ENCODE data around the gene SH3RF1.
"Not testable (repeated sequence)": the region's sequence is repeated elsewhere in the genome, so short reads cannot be mapped to it uniquely, and the experiment has no call there.

The SH3RF1 gene

DNA sequence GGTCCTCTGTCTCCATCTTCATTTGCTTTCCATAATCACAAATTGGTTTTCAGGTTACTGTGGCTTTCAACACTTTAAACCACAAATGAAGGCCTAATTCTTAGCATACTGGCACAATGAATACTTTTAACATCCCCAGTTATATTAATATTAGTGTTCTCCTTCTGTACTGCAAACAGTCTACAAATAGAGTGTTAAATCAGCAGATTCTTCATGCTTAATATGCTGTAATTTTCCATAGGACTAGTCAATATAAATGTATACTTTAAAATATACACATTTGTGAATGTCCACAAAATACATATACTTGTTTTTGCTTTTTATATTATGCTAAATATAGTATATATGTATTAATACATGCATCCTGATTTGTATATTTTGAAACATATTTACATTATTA, 72.6 kb downstream of the SH3RF1 start:
- Histone ChIP-seq H3K27me3 (ENCODE audit: control insufficient read depth, low read length) (no peaks in the 10 kb centered on the region), H3K4me3 (ENCODE audit: low read length) (no peak overlapping the region), H3K4me2 (ENCODE audit: low read length) (no peak overlapping the region), H3K79me2 (ENCODE audit: control insufficient read depth, low read length) (no peaks in the 10 kb centered on the region), H3K4me1 (ENCODE audit: control insufficient read depth, low read length) (no peaks in the 10 kb centered on the region), H3F3A (ENCODE audit: control insufficient read depth, insufficient read depth) (no peaks in the 10 kb centered on the region), H3K9me2 (replicated peaks; ENCODE audit: control insufficient read depth, low read length) (no peaks in the 10 kb centered on the region), H3K27ac (ENCODE audit: low read depth, low read length) (no peak overlapping the region), H3K36me3 (ENCODE audit: control insufficient read depth, low read length) (no peaks in the 10 kb centered on the region), H3K9me3 (ENCODE audit: control insufficient read depth, insufficient read depth, low read length) (no peaks in the 10 kb centered on the region), H4K20me1 (ENCODE audit: control insufficient read depth, insufficient read depth, low read depth, low read length) (no peaks in the 10 kb centered on the region)
- TF ChIP-seq EZH2phosphoT487 (IDR thresholded peaks at IDR 0.05; ENCODE audit: borderline replicate concordance, low read length), result no peak
- TF ChIP-seq CTCF (IDR thresholded peaks at IDR 0.05; ENCODE audit: low read depth, low read length, poor library complexity, severe bottlenecking), result no peak

- H3K27me3 ChIP-seq (ENCODE audit: control insufficient read depth, low read length); H3K9me2 ChIP-seq (replicated peaks; ENCODE audit: control insufficient read depth, low read length); H3K4me2 ChIP-seq (ENCODE audit: low read length); H3K9me3 ChIP-seq (ENCODE audit: control insufficient read depth, insufficient read depth, low read length); H3K4me1 ChIP-seq (ENCODE audit: control insufficient read depth, low read length); H3K36me3 ChIP-seq (ENCODE audit: control insufficient read depth, low read length); H3K27ac ChIP-seq (ENCODE audit: low read depth, low read length); H3K4me3 ChIP-seq (ENCODE audit: low read length); H4K20me1 ChIP-seq (ENCODE audit: control insufficient read depth, insufficient read depth, low read depth, low read length); H3K79me2 ChIP-seq (ENCODE audit: control insufficient read depth, low read length); H3F3A ChIP-seq (ENCODE audit: control insufficient read depth, insufficient read depth): not testable (repeated sequence)
Measured at GRCh38 chr4:169197206-169197605, 73.5 kb downstream of the SH3RF1 start.

DNA sequence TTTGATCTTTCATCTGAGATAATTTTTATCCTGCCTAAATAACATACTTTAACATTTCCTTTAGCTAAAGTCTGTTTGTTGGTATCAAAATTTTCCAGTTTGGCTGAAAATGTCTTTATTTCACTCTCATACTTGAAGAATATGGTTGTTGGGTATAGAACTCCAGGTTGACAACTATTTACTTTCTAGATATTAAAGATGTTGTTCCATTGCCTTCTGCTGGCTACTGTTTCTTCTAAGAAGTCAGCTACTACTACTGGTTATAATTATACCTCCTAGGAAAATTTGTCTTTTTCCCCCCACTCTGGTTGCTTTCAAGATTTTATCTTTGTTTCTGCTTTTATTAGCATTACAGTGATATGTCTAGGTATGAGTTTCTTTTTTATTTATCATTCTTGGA, 75.7 kb downstream of the SH3RF1 start:
- no peaks in the 10 kb centered on the region for H4K20me1 ChIP-seq (ENCODE audit: control insufficient read depth, insufficient read depth, low read depth, low read length)
- TF ChIP-seq EZH2phosphoT487 (IDR thresholded peaks at IDR 0.05; ENCODE audit: borderline replicate concordance, low read length) (no peak), CTCF (IDR thresholded peaks at IDR 0.05; ENCODE audit: low read depth, low read length, poor library complexity, severe bottlenecking) (no peak)
- no peaks in the 10 kb centered on the region for H3K9me3 ChIP-seq (ENCODE audit: control insufficient read depth, insufficient read depth, low read length)
- no peaks in the 10 kb centered on the region for H3K9me2 ChIP-seq (replicated peaks; ENCODE audit: control insufficient read depth, low read length)
- H3K79me2 ChIP-seq (ENCODE audit: control insufficient read depth, low read length), result no peaks in the 10 kb centered on the region
- no peak overlapping the region for H3K27ac ChIP-seq (ENCODE audit: low read depth, low read length)
- H3F3A ChIP-seq (ENCODE audit: control insufficient read depth, insufficient read depth), result no peaks in the 10 kb centered on the region
- H3K4me3 ChIP-seq (ENCODE audit: low read length), result no peak overlapping the region
- H3K4me1 ChIP-seq (ENCODE audit: control insufficient read depth, low read length), result no peaks in the 10 kb centered on the region
- H3K4me2 ChIP-seq (ENCODE audit: low read length), result no peak overlapping the region
- H3K36me3 ChIP-seq (ENCODE audit: control insufficient read depth, low read length), result no peaks in the 10 kb centered on the region
- H3K27me3 ChIP-seq (ENCODE audit: control insufficient read depth, low read length), result no peaks in the 10 kb centered on the region

GRCh38 chr4:169189968-169190367, 80.8 kb downstream of the SH3RF1 start:
- H3K9me2 ChIP-seq (replicated peaks; ENCODE audit: control insufficient read depth, low read length); H3K36me3 ChIP-seq (ENCODE audit: control insufficient read depth, low read length); H3F3A ChIP-seq (ENCODE audit: control insufficient read depth, insufficient read depth); H4K20me1 ChIP-seq (ENCODE audit: control insufficient read depth, insufficient read depth, low read depth, low read length); H3K9me3 ChIP-seq (ENCODE audit: control insufficient read depth, insufficient read depth, low read length); H3K27ac ChIP-seq (ENCODE audit: low read depth, low read length); H3K4me3 ChIP-seq (ENCODE audit: low read length); H3K4me1 ChIP-seq (ENCODE audit: control insufficient read depth, low read length); H3K4me2 ChIP-seq (ENCODE audit: low read length); H3K27me3 ChIP-seq (ENCODE audit: control insufficient read depth, low read length); H3K79me2 ChIP-seq (ENCODE audit: control insufficient read depth, low read length): not testable (repeated sequence)

Data from DOHH2 (cell line).